Epithelial cell of alveolus of lung (primary cell): ENCODE data around the gene MS4A4A. TPM values are rescaled to one million over a fixed set of nuclear protein-coding genes. Genes with fewer than 3 reads are reported as not detected.

ENCODE experiments used
- total RNA-seq: library from RNA; depleted of rRNA; stranded (reverse); fragments of >200 nt; gene quantifications from 2 replicates; pipeline ENCODE4 v1.2.1, GENCODE V29; 2015

The MS4A4A gene
- 10.5 TPM in 1 of 2 replicates, not detected in the other for total RNA-seq

DNA sequence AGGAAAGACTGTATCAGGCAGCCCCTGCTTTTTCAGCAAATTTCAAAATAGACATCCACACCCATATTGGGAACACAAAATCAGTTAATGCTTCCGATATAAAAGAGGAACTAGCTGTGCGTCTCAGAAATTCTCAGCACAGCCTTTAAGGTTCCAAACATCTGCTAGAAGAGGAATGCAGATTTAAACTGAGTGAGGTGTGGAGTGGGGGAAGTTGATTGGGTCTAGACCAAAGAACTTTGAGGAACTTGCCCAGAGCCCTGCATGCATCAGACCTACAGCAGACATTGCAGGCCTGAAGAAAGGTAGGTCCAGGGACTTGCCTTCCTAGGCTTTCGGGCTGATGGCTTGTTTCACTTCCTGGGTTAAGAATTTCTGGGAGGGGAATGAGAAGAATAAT lies at the start of gene MS4A4A:
TSS of gene MS4A4A (plus strand) at position 255 of the 400 bp plus-strand sequence. CDS start at position 265, 10 bp downstream.

DNA sequence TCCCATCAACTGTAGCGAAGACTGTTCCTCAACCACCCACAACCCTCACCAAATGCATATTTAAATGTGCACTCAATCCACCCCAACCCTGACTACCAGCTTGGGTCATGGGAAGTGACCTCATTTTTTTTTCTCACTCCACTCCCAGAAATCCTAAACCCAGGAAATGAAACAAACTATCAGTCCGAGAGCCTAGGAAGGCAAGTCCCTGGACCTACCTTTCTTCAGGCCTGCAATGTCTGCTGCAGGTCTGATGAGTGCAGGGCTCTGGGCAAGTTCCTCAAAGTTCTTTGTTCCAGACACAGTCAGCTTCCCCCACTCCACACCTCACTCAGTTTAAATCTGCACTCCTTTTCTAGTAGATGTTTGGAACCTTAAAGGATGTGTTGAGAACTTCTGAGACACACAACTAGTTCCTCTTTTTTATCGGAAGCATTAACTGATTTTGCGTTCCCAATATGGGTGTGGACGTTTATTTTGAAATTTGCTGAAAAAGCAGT lies 37.7 kb upstream of the MS4A4A start, which contains the start of gene MS4A4E:
TSS of gene MS4A4E (minus strand) at position 398 of the 500 bp plus-strand sequence. CDS start 13,082 bp downstream, outside the sequence.

DNA sequence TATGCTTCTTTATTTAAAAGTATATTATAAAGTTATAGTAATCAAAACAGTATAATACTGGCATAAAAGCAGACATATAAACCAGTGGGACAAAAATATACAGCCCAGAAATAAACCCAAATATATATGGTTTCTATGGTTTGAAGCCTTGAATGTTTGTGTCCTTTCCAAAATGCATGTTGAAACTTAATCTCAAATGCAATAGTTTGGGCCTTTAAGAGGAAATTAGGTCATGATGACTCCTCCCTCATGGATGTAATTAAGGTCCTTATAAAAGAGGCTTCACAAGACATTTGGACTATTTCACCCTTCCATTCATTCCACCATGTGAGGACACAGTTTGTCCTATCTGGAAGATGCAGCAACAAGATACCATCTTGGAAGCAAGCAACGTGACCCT lies 46.5 kb downstream of the MS4A4A start, which contains the start of gene MS4A6E:
TSS of gene MS4A6E (plus strand) at position 301 of the 400 bp plus-strand sequence. CDS start 7,641 bp downstream, outside the sequence.

Other genes with a start within 250 kb of the MS4A4A start
- gene OOSP2, start 240.3 kb upstream of the MS4A4A start, total RNA-seq, result not detected in 2 replicates
- gene MS4A3, start 224.0 kb upstream of the MS4A4A start, total RNA-seq, result not detected in 2 replicates
- not detected in 2 replicates for gene MS4A2, start 192.0 kb upstream of the MS4A4A start, total RNA-seq
- not detected in 2 replicates for gene MS4A6A, start 97.6 kb upstream of the MS4A4A start, total RNA-seq
- gene MS4A4E, start 37.5 kb upstream of the MS4A4A start, total RNA-seq, result not detected in 2 replicates
- not detected in 2 replicates for gene MS4A6E, start 46.6 kb downstream of the MS4A4A start, total RNA-seq
- gene MS4A7, start 97.9 kb downstream of the MS4A4A start, total RNA-seq, result not detected in 2 replicates
- gene MS4A14, start 115.8 kb downstream of the MS4A4A start, total RNA-seq, result not detected in 2 replicates
- gene MS4A5, start 148.9 kb downstream of the MS4A4A start, total RNA-seq, result not detected in 2 replicates
- not detected in 2 replicates for gene MS4A1, start 175.2 kb downstream of the MS4A4A start, total RNA-seq
- not detected in 2 replicates for gene MS4A12, start 212.1 kb downstream of the MS4A4A start, total RNA-seq
- gene MS4A13, start 234.7 kb downstream of the MS4A4A start, total RNA-seq, result not detected in 2 replicates